ENCODE results near the gene NECTIN3. TPM values are rescaled to one million over a fixed set of nuclear protein-coding genes. Genes with fewer than 3 reads are reported as not detected.

The NECTIN3 gene, protein sequence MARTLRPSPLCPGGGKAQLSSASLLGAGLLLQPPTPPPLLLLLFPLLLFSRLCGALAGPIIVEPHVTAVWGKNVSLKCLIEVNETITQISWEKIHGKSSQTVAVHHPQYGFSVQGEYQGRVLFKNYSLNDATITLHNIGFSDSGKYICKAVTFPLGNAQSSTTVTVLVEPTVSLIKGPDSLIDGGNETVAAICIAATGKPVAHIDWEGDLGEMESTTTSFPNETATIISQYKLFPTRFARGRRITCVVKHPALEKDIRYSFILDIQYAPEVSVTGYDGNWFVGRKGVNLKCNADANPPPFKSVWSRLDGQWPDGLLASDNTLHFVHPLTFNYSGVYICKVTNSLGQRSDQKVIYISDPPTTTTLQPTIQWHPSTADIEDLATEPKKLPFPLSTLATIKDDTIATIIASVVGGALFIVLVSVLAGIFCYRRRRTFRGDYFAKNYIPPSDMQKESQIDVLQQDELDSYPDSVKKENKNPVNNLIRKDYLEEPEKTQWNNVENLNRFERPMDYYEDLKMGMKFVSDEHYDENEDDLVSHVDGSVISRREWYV
- total RNA-seq (2013), result 0.21 TPM
- polyA plus RNA-seq (not detected), polyA minus RNA-seq (not detected in 2 replicates), total RNA-seq (0 to 2.3 (median 0.34) reads per million in 11 experiments)

DNA sequence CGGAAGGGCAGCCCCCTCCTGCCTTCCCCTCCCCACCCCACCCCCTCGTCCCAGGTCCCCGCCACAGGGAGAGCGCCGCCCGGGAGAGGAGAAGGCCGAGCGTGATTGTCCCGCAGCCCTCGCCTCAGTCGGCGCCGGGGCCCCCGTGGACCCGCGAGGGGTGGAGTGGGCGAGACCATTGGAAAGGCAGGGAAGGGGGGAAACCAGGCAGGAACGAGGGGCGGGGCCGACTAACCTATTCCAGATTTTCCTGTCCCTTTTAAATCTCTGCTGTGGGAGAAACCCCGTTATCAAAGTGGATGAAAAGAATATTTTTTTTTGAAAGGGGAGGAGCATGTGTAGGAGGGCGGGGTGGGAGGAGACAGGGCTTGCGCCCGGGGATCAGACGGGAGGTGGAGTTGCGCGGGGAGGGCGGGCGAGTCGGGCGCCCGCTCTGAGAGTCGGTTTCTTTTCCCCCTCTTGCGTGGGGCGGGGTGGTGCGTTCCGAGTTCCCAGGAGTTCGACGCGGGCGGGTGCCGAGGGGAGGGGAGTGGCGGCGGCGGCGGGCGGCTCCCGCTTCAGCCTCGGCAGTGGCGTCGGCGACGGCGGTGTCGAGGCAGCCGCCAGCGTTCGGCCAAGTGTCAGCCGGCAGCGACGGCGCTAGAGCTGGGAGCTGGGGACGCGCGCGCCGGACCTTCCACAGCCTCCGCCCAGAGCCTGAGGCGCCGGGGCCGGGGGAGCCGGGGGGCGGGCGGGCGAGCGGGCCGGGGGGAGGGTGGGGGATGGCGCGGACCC lies at the start of gene NECTIN3:
TSS of gene NECTIN3 (plus strand) at position 560 of the 774 bp plus-strand sequence. CDS start at position 762, 202 bp downstream.
- Histone ChIP-seq H3K4me3 (replicated peaks in 1 of 3; ENCODE audit: low read depth in 2 of 3, low read length in 3 of 3) (peak within 1 kb of the TSS; percentile 33 to 75 (median 38)), H3K27me3 (ENCODE audit: control insufficient read depth in 2 of 2, insufficient read depth in 2 of 2, low read length in 2 of 2) (peaks cover 57 to 76% of the 10 kb centered on the region in 2 donors), H3K9ac (ENCODE audit: insufficient read depth, low read length, poor library complexity, severe bottlenecking) (peak within 1 kb of the TSS; percentile 18), H3K4me1 (ENCODE audit: control insufficient read depth in 1 of 2, insufficient read depth in 2 of 2, low read length in 2 of 2) (peaks cover 9 to 17% of the 10 kb centered on the region in 2 donors), H3K4me2 (replicated peaks; ENCODE audit: extremely low read depth, low read length, poor library complexity, severe bottlenecking) (peak within 1 kb of the TSS; percentile 80), H3K79me2 (ENCODE audit: insufficient read depth, low read length) (no peaks in the 10 kb centered on the region), H3K9me3 (replicated peaks in 1 of 2; ENCODE audit: control insufficient read depth in 1 of 2, insufficient read depth in 1 of 2, low read length in 2 of 2) (peaks cover 3 to 17% of the 10 kb centered on the region in 2 donors), H3K27ac (ENCODE audit: low read depth in 1 of 2, low read length in 2 of 2) (no peak within 1 kb of the TSS), H3K36me3 (replicated peaks in 1 of 2; ENCODE audit: control insufficient read depth in 1 of 2, insufficient read depth in 2 of 2, low read length in 2 of 2) (no peaks in the 10 kb centered on the region), H4K20me1 (ENCODE audit: insufficient read depth, low read length) (no peaks in the 10 kb centered on the region), H2AFZ (ENCODE audit: insufficient read depth, low read depth, low read length, poor library complexity, severe bottlenecking) (peak within 1 kb of the TSS; percentile 58)
- peak; percentile 1 to 35 (median 12) for DNase-seq
- Mint-ChIP-seq H3K27ac (peak within 1 kb of the TSS in 1 of 7 donors; percentile 59), H3K36me3 (peaks cover 0 to 13% of the 10 kb centered on the region in 2 donors), H3K9me3 (peaks cover 0 to 20% (median 12%) of the 10 kb centered on the region in 7 donors), H3K27me3 (ENCODE audit: low read depth in 3 of 3) (peaks cover 50 to 77% (median 66%) of the 10 kb centered on the region in 3 donors), H3K4me3 (peak within 1 kb of the TSS; percentile 78 to 90), H3K4me1 (peaks cover 19% of the 10 kb centered on the region)
- TF ChIP-seq CTCF (IDR thresholded peaks at IDR 0.05), result no peak
- 0% methylated on average over 29 of the region's 79 CpGs for WGBS (ENCODE audit: insufficient coverage)
- intact Hi-C loops (cut with micrococcal nuclease), result no loop called here

DNA sequence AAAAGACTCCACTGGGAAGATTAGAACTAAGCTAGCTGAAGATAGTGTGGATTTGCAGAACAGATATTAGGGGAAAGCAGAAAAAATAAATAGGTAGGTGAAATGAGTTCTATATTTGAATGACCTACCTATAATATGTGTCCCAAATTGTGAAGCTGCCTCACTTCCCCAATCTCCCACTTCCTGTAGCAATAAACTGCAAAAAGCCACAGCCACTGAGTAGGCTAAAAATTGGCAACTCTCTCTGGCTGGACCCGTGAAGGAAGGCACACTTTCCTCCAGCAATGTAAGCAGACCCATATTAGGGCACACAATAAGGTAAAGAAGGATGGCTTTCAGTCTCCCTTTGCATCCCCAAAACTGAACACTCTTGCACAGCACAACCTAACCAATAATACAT lies 43.7 kb upstream of the NECTIN3 start:
- intact Hi-C loops (cut with micrococcal nuclease), result no loop called here
- no peaks in the 10 kb centered on the region for H3K27me3 ChIP-seq (ENCODE audit: control insufficient read depth in 2 of 2, insufficient read depth in 2 of 2, low read length in 2 of 2)
- no peak overlapping the region for H3K9ac ChIP-seq (ENCODE audit: insufficient read depth, low read length, poor library complexity, severe bottlenecking)

More for the DNA sequence above, 43.7 kb upstream of the NECTIN3 start:
- Histone ChIP-seq H3K4me1 (ENCODE audit: control insufficient read depth in 1 of 2, insufficient read depth in 2 of 2, low read length in 2 of 2) (no peaks in the 10 kb centered on the region), H3K79me2 (ENCODE audit: insufficient read depth, low read length) (no peaks in the 10 kb centered on the region), H4K20me1 (ENCODE audit: insufficient read depth, low read length) (no peaks in the 10 kb centered on the region), H3K36me3 (replicated peaks in 1 of 2; ENCODE audit: control insufficient read depth in 1 of 2, insufficient read depth in 2 of 2, low read length in 2 of 2) (no peaks in the 10 kb centered on the region), H3K4me2 (replicated peaks; ENCODE audit: extremely low read depth, low read length, poor library complexity, severe bottlenecking) (no peak overlapping the region), H3K4me3 (replicated peaks in 1 of 3; ENCODE audit: low read depth in 2 of 3, low read length in 3 of 3) (no peak overlapping the region), H2AFZ (ENCODE audit: insufficient read depth, low read depth, low read length, poor library complexity, severe bottlenecking) (no peak overlapping the region), H3K9me3 (replicated peaks in 1 of 2; ENCODE audit: control insufficient read depth in 1 of 2, insufficient read depth in 1 of 2, low read length in 2 of 2) (no peaks in the 10 kb centered on the region), H3K27ac (ENCODE audit: low read depth in 1 of 2, low read length in 2 of 2) (no peak overlapping the region)
- Mint-ChIP-seq H3K36me3 (no peaks in the 10 kb centered on the region), H3K27ac (peak overlapping the region in 1 of 7 donors; percentile 16), H3K27me3 (ENCODE audit: low read depth in 3 of 3) (no peaks in the 10 kb centered on the region), H3K4me1 (no peaks in the 10 kb centered on the region), H3K9me3 (no peaks in the 10 kb centered on the region), H3K4me3 (no peak overlapping the region)
- no CpG with 5 or more reads among the region's 1 CpG for WGBS (ENCODE audit: insufficient coverage)
- no peak for DNase-seq
- no peak for TF ChIP-seq CTCF (IDR thresholded peaks at IDR 0.05)

All from CD14-positive monocyte (primary cell).